Endothelial cell of umbilical vein (primary cell): Measurements from ENCODE around the gene FREM1. TPM values are rescaled to one million over a fixed set of nuclear protein-coding genes. Genes with fewer than 3 reads are reported as not detected.

Experiments used
- BruUV-seq: library from RNA; stranded (reverse); fragments of 400-500 nt; replicated peaks from 2 replicates; lab custom pipeline; 2021; lab: Mats Ljungman, UMichigan
- CTCF ChIA-PET: fragments of 300-600, 350-600 bp; sonication (Branson Sonifier 250); formaldehyde crosslinking; loops from one replicate; lab custom pipeline; 2021; ENCODE audit warnings: antibody characterized with exemption, inconsistent platforms; lab: Charles Lee
- POLR2A ChIA-PET: fragments of 300-600, 350-600 bp; sonication (Branson Sonifier 250); formaldehyde crosslinking; loops from one replicate; lab custom pipeline; 2021; ENCODE audit warnings: antibody characterized with exemption, inconsistent platforms; lab: Charles Lee
- DNase-seq: peaks from one replicate; pipeline ENCODE4 v3.0.0-alpha.2; 2011; ENCODE audit warnings: low read depth, low spot score
- FAIRE-seq: peaks from 2 replicates; lab custom pipeline; 2011; peaks lifted over from hg19 to GRCh38; lab: Jason Lieb, UNC
- H2AFZ ChIP-seq: 2 replicates; pipeline ENCODE4 v1.6.0; 2012; ENCODE audit warnings: low read depth, low read length, control low read depth, inconsistent platforms
- H3K27ac ChIP-seq: 2 replicates; pipeline ENCODE4 v1.5.1; 2011; ENCODE audit warnings: low read depth, mild to moderate bottlenecking, control low read depth, low read length, moderate library complexity; ENCODE audit not compliant: insufficient read depth
- H3K27me3 ChIP-seq, 2 experiments: 2 replicates each; pipeline versions ENCODE4 v1.6.0 to v1.6.1; 2011; ENCODE audit warnings: low read length in 2 of 2, mixed read lengths in 1 of 2; ENCODE audit not compliant: control insufficient read depth in 2 of 2, insufficient read depth in 2 of 2
- H3K36me3 ChIP-seq, 2 experiments: 2 replicates in 1 of 2; 3 replicates in 1 of 2; pipeline ENCODE4 v1.5.1; 2011; ENCODE audit warnings: low read length in 2 of 2, mild to moderate bottlenecking in 1 of 2, moderate library complexity in 1 of 2; ENCODE audit not compliant: control insufficient read depth in 2 of 2, insufficient read depth in 2 of 2; ENCODE audit errors: extremely low read depth in 1 of 2
- H3K4me1 ChIP-seq: 3 replicates; pipeline ENCODE4 v1.5.1; 2011; ENCODE audit warnings: mild to moderate bottlenecking, low read length; ENCODE audit not compliant: control insufficient read depth, insufficient read depth; ENCODE audit errors: extremely low read depth
- H3K4me2 ChIP-seq: 2 replicates; pipeline ENCODE4 v1.6.1; 2011; ENCODE audit warnings: low read length, control low read depth, mixed read lengths; ENCODE audit not compliant: insufficient read depth
- H3K4me3 ChIP-seq, 3 experiments: fragments of 200-600 bp in 1 of 3; sonication (generic), shearing (Covaris generic) in 1 of 3; replicated peaks in 1 of 3; 2 replicates each; pipeline ENCODE4 v1.5.1; 2011 to 2016; ENCODE audit warnings: control low read depth in 3 of 3, low read length in 3 of 3, mild to moderate bottlenecking in 2 of 3, inconsistent platforms in 1 of 3, low read depth in 1 of 3, moderate library complexity in 1 of 3; ENCODE audit not compliant: insufficient read depth in 1 of 3
- H3K79me2 ChIP-seq: 2 replicates; pipeline ENCODE4 v1.6.0; 2012; ENCODE audit warnings: low read length, inconsistent platforms; ENCODE audit not compliant: control insufficient read depth, insufficient read depth
- H3K9ac ChIP-seq: replicated peaks from 2 replicates; pipeline ENCODE3; 2011; ENCODE audit warnings: low read length, control low read depth; ENCODE audit not compliant: insufficient read depth; ENCODE audit errors: extremely low read depth
- H3K9me1 ChIP-seq: replicated peaks from 3 replicates; pipeline ENCODE4 v1.6.0; 2011; ENCODE audit warnings: mild to moderate bottlenecking, low read length; ENCODE audit not compliant: control insufficient read depth, insufficient read depth; ENCODE audit errors: extremely low read depth
- H3K9me3 ChIP-seq: replicated peaks from 2 replicates; pipeline ENCODE4 v1.5.1; 2012; ENCODE audit warnings: low read length, inconsistent platforms; ENCODE audit not compliant: control insufficient read depth, insufficient read depth
- H4K20me1 ChIP-seq: replicated peaks from 2 replicates; pipeline ENCODE3; 2011; ENCODE audit warnings: mild to moderate bottlenecking, low read length; ENCODE audit not compliant: control insufficient read depth, insufficient read depth; ENCODE audit errors: extremely low read depth
- CTCF ChIP-seq, 2 donors: IDR thresholded peaks; 1 replicate in 1 of 2; 2 replicates in 1 of 2; pipeline ENCODE4 v1.5.1; 2011; ENCODE audit warnings: low read length in 2 of 2, mild to moderate bottlenecking in 2 of 2, moderate library complexity in 2 of 2, control low read depth in 1 of 2, inconsistent platforms in 1 of 2, low read depth in 1 of 2; ENCODE audit not compliant: insufficient read depth in 1 of 2; ENCODE audit errors: extremely low read depth in 1 of 2
- EZH2 ChIP-seq: IDR thresholded peaks from 2 replicates; pipeline ENCODE4 v1.6.1; 2012; ENCODE audit warnings: borderline replicate concordance, low read depth, mild to moderate bottlenecking, moderate library complexity, low read length, inconsistent platforms; ENCODE audit not compliant: severe bottlenecking
- FOS ChIP-seq: IDR thresholded peaks from 2 replicates; pipeline ENCODE4 v1.6.1; 2011; ENCODE audit warnings: mild to moderate bottlenecking, low read length, moderate library complexity, borderline replicate concordance; ENCODE audit not compliant: insufficient read depth
- GATA2 ChIP-seq: IDR thresholded peaks from 2 replicates; pipeline ENCODE4 v1.7.0; 2011; ENCODE audit warnings: low read depth, mild to moderate bottlenecking, moderate library complexity, mixed read lengths, low read length; ENCODE audit not compliant: insufficient read length, insufficient read depth
- JUN ChIP-seq: IDR thresholded peaks from 2 replicates; pipeline ENCODE4 v1.6.1; 2011; ENCODE audit warnings: borderline replicate concordance, low read depth; ENCODE audit not compliant: insufficient read length, insufficient read depth
- MYC ChIP-seq: IDR thresholded peaks from one replicate; pipeline ENCODE4 v1.6.1; 2011; ENCODE audit warnings: mild to moderate bottlenecking, low read depth, low read length
- POLR2A ChIP-seq: IDR thresholded peaks from 2 replicates; pipeline ENCODE4 v1.6.1; 2012; ENCODE audit warnings: low read depth, mild to moderate bottlenecking, control low read depth, low read length
- POLR2AphosphoS5 ChIP-seq: IDR thresholded peaks from 2 replicates; pipeline ENCODE4 v1.6.1; 2012; ENCODE audit warnings: low read depth, mild to moderate bottlenecking, control low read depth, low read length, moderate library complexity; ENCODE audit not compliant: insufficient read depth
- dilution Hi-C: fragments of 300-500 bp; cut with MboI; formaldehyde crosslinking; loops from one replicate; pipeline ENCODE4 v1.15.0; 2019; ENCODE audit warnings: low sequenced_read_pairs; ENCODE audit not compliant: extremely low pct_ligation_motif_present
- intact Hi-C: fragments of 100-400 bp; cut with micrococcal nuclease; formaldehyde crosslinking; loops from one replicate; pipeline ENCODE4 v1.10.0; 2022
- polyA plus RNA-seq, 4 experiments: library from polyadenylated mRNA; depleted of rRNA in 3 of 4; stranded (reverse) in 3 of 4; unstranded in 1 of 4; fragments of >200 nt; gene quantifications; 2 replicates each; pipeline versions ENCODE4 v1.2.1 to v1.2.3, GENCODE V29; 2011 to 2012; ENCODE audit warnings: missing spikeins in 1 of 4
- total RNA-seq: library from RNA; stranded (reverse); gene quantifications from 2 replicates; pipeline ENCODE4 v1.2.3, GENCODE V29; 2021
- TF ChIP-seq, protein P1 (sequence below): IDR thresholded peaks from 2 replicates; pipeline ENCODE4 v1.6.1; 2011; ENCODE audit not compliant: insufficient read depth, insufficient read length

Gene FREM1
- total and polyA plus RNA-seq, 2 donors (not counting 3 experiments of a cell fraction or from before 2014, with no cell fraction given), result 0.10 to 0.29 TPM

DNA sequence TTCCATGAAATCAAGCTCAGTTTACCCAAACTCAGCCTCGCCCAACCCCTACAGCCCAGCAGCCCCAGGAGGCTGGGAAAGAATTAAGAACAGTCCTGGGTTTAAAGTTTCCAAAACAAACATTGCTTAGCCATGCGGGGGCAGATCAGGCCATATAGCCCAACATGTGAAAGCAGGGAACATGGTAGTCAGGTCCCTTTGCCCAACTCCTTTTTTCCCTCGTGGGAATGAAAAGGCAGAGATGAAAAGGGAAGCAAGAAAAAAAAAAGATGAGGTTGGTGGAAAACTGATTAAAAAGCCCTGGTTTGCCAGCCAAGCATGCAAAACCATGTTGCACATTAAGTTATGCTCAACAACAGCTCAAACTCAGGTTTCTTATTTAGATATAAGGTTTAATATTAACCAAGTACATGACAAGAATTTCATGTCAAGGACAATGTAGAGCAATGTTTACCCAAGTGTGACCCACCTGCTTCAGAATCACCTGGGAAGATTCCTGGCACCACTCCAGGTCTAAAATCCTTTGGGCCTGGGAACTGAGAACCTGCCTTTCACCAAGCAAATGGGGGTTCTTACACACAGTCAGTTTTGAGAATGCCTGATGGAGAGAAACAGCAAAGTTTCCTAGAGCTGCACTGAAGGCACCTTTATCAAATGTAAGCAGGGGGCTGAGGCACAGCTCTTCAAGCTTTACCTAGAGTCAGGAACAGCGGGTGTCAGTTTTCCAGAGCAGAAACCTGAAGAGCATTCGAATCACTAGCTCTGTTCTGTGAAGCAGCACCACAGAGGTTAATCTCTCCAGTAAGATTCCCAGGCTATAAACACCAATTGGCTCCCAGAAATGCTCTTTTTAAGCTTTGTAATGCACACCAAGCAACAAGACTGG lies 1.7 kb downstream of the FREM1 start:
- Histone ChIP-seq H3K4me1 (no peaks in the 10 kb centered on the region), H4K20me1 (no peaks in the 10 kb centered on the region), H3K9me3 (no peaks in the 10 kb centered on the region), H3K27me3 (peaks cover 0 to 2% of the 10 kb centered on the region in 2 experiments), H3K9me1 (no peaks in the 10 kb centered on the region), H3K4me2 (no peak overlapping the region), H3K79me2 (no peaks in the 10 kb centered on the region), H3K9ac (no peak overlapping the region), H3K4me3 (no peak overlapping the region), H3K36me3 (no peaks in the 10 kb centered on the region), H2AFZ (no peak overlapping the region), H3K27ac (no peak overlapping the region)
- DNase-seq, result no peak
- TF ChIP-seq POLR2AphosphoS5, result no peak
- no peak for TF ChIP-seq FOS
- TF ChIP-seq, protein P1, sequence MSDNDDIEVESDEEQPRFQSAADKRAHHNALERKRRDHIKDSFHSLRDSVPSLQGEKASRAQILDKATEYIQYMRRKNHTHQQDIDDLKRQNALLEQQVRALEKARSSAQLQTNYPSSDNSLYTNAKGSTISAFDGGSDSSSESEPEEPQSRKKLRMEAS, result no peak
- TF ChIP-seq JUN, result no peak
- TF ChIP-seq EZH2, result no peak
- TF ChIP-seq CTCF (IDR thresholded peaks at IDR 0.05; ENCODE audit: extremely low read depth in 1 of 2, insufficient read depth in 1 of 2, low read depth in 1 of 2, low read length in 2 of 2), result no peak
- TF ChIP-seq POLR2A, result no peak
- no peak for TF ChIP-seq GATA2
- TF ChIP-seq MYC, result no peak
- dilution Hi-C loops (no loop called here), intact Hi-C loops (no loop called here)
- POLR2A ChIA-PET, result no interaction called here
- CTCF ChIA-PET, result interaction anchor here (0.7 to 2.3 kb wide), 2 partner anchors 12 to 227 kb away, joined by 3 to 6 read pairs; no protein-coding TSS in a partner anchor
- FAIRE-seq, result no peak
- no TSS peak for BruUV-seq
